HepG2 (cell line): ENCODE data around the gene ZNF331.
"Not testable (repeated sequence)": the region's sequence is repeated elsewhere in the genome, so short reads cannot be mapped to it uniquely, and the experiment has no call there.

Experiments used
- CTCF ChIP-seq: sonication (generic); formaldehyde crosslinking; IDR thresholded peaks from 2 replicates; pipeline ENCODE4 v1.5.0; 2020; ENCODE audit warnings: mild to moderate bottlenecking, missing genetic modification reagents, moderate library complexity
- ELF1 ChIP-seq: sonication (generic); formaldehyde crosslinking; IDR thresholded peaks from 2 replicates; pipeline ENCODE4 v1.4.0; 2020; ENCODE audit warnings: missing genetic modification reagents
- NFATC3 ChIP-seq: sonication (generic); formaldehyde crosslinking; IDR thresholded peaks from 2 replicates; pipeline ENCODE4 v1.5.1; 2020; ENCODE audit warnings: mild to moderate bottlenecking, missing genetic modification reagents
- NFRKB ChIP-seq: fragments of 450-650 bp; IDR thresholded peaks from 2 replicates; pipeline ENCODE4 v1.6.1; 2017
- POLR2A ChIP-seq, 2 experiments: IDR thresholded peaks; 2 replicates each; pipeline ENCODE4 v1.6.1; 2011; ENCODE audit warnings: low read depth in 2 of 2, low read length in 2 of 2, mild to moderate bottlenecking in 1 of 2, moderate library complexity in 1 of 2; ENCODE audit not compliant: insufficient read depth in 1 of 2
- TOE1 ChIP-seq: sonication (generic); formaldehyde crosslinking; IDR thresholded peaks from 2 replicates; pipeline ENCODE4 v1.4.0; 2020; ENCODE audit warnings: mild to moderate bottlenecking, missing genetic modification reagents
- ZNF207 ChIP-seq: fragments of 450-650 bp; IDR thresholded peaks from 2 replicates; pipeline ENCODE4 v1.6.1; 2016; ENCODE audit warnings: antibody characterized with exemption, borderline replicate concordance
- TF ChIP-seq, protein P1 (sequence below): sonication (generic); formaldehyde crosslinking; conservative IDR thresholded peaks from 2 replicates; pipeline ENCODE4 v1.8.1; 2023; ENCODE audit warnings: missing genetic modification reagents

GRCh38 chr19:53504365-53504703 is 33.6 kb upstream of the ZNF331 start:
- not testable (repeated sequence) for TF ChIP-seq ELF1 (CRISPR knock-in tag); NFATC3 (CRISPR knock-in tag); POLR2A (IDR thresholded peaks at IDR 0.05; ENCODE audit: insufficient read depth in 1 of 2, low read depth in 2 of 2, low read length in 2 of 2); NFRKB; ZNF207; TOE1 (CRISPR knock-in tag)
- 0 out of 2 replicates have a peak, but pooled peaks have one; percentile 3 for TF ChIP-seq CTCF (CRISPR knock-in tag)
- TF ChIP-seq, protein P1, sequence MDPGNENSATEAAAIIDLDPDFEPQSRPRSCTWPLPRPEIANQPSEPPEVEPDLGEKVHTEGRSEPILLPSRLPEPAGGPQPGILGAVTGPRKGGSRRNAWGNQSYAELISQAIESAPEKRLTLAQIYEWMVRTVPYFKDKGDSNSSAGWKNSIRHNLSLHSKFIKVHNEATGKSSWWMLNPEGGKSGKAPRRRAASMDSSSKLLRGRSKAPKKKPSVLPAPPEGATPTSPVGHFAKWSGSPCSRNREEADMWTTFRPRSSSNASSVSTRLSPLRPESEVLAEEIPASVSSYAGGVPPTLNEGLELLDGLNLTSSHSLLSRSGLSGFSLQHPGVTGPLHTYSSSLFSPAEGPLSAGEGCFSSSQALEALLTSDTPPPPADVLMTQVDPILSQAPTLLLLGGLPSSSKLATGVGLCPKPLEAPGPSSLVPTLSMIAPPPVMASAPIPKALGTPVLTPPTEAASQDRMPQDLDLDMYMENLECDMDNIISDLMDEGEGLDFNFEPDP (CRISPR knock-in tag) = not testable (repeated sequence)
